GM12891 (cell line): Measurements from ENCODE around the gene ATP1B2. TPM values are rescaled to one million over a fixed set of nuclear protein-coding genes. Genes with fewer than 3 reads are reported as not detected.

Experiments used
- DNase-seq: peaks from one replicate; pipeline ENCODE4 v3.0.0; 2011; ENCODE audit warnings: low spot score; ENCODE audit not compliant: insufficient read length
- FAIRE-seq: peaks from 2 replicates; lab custom pipeline; 2011; peaks lifted over from hg19 to GRCh38; lab: Jason Lieb, UNC
- PAX5 ChIP-seq: IDR thresholded peaks from 2 replicates; pipeline ENCODE4 v1.6.1; 2011; ENCODE audit warnings: low read length, moderate library complexity, mild to moderate bottlenecking; ENCODE audit not compliant: insufficient read depth, severe bottlenecking
- POLR2A ChIP-seq: IDR thresholded peaks from 2 replicates; pipeline ENCODE4 v1.6.1; 2011; ENCODE audit warnings: low read depth, low read length, control low read depth
- POLR2AphosphoS5 ChIP-seq: IDR thresholded peaks from 2 replicates; pipeline ENCODE4 v1.6.1; 2011; ENCODE audit warnings: low read depth, low read length, control low read depth
- POU2F2 ChIP-seq: IDR thresholded peaks from 2 replicates; pipeline ENCODE4 v1.6.1; 2011; ENCODE audit warnings: low read depth, mild to moderate bottlenecking, control low read depth, low read length, moderate library complexity
- SPI1 ChIP-seq: IDR thresholded peaks from 2 replicates; pipeline ENCODE4 v1.6.1; 2011; ENCODE audit warnings: low read depth, low read length, control low read depth
- TAF1 ChIP-seq: IDR thresholded peaks from 2 replicates; pipeline ENCODE4 v1.6.1; 2011; ENCODE audit warnings: low read depth, low read length, control low read depth
- polyA plus RNA-seq: library from polyadenylated mRNA; unstranded; fragments of >200 nt; gene quantifications from one replicate; pipeline ENCODE4 v1.2.1, GENCODE V29; 2012; ENCODE audit warnings: low read depth, missing spikeins, inconsistent platforms; ENCODE audit not compliant: missing spikeins

ATP1B2 gene
- 0.15 TPM for polyA plus RNA-seq

- DNase-seq = peak; percentile 72
- TF ChIP-seq POU2F2 = peak; percentile 98
- no peak for TF ChIP-seq POLR2A
- FAIRE-seq = peak; percentile 52
Observed at GRCh38 chr17:7650509-7651096, at the start of gene ATP1B2. ATP1B2 (plus strand) TSS chr17:7650926; CDS start chr17:7651519, 593 bp downstream.

GRCh38 chr17:7606280-7606679, 44.4 kb upstream of the ATP1B2 start:
- DNase-seq (no peak), FAIRE-seq (no peak)
- TF ChIP-seq POLR2A (no peak), PAX5 (no peak), TAF1 (no peak)

GRCh38 chr17:7610641-7611040, 40.1 kb upstream of the ATP1B2 start:
- FAIRE-seq (no peak), DNase-seq (no peak)
- no peak for TF ChIP-seq POLR2A
- TF ChIP-seq POLR2AphosphoS5 = no peak
- no peak for TF ChIP-seq SPI1
- no peak for TF ChIP-seq TAF1
- no peak for TF ChIP-seq POU2F2

GRCh38 chr17:7611635-7612293, 39.0 kb upstream of the ATP1B2 start:
- TF ChIP-seq POU2F2 = no peak
- TF ChIP-seq TAF1 = no peak
- no peak for TF ChIP-seq SPI1
- TF ChIP-seq PAX5 = no peak
- no peak for TF ChIP-seq POLR2AphosphoS5
- no peak for TF ChIP-seq POLR2A
- DNase-seq = no peak
- no peak for FAIRE-seq

- no peak for DNase-seq
- TF ChIP-seq POLR2AphosphoS5 (no peak), SPI1 (no peak), POU2F2 (no peak), PAX5 (no peak), TAF1 (no peak), POLR2A (no peak)
- no peak for FAIRE-seq
Observed at GRCh38 chr17:7612294-7612640, 38.5 kb upstream of the ATP1B2 start.

- FAIRE-seq = peak; percentile 65
- no peak for DNase-seq
- TF ChIP-seq TAF1 = no peak
- no peak for TF ChIP-seq PAX5
- no peak for TF ChIP-seq POU2F2
- TF ChIP-seq POLR2AphosphoS5 = no peak
- TF ChIP-seq SPI1 = no peak
- TF ChIP-seq POLR2A = no peak
Observed at GRCh38 chr17:7613769-7614424, 36.8 kb upstream of the ATP1B2 start.

- DNase-seq = peak; percentile 98
- peak; percentile 99 for FAIRE-seq
- TF ChIP-seq TAF1 = peak; percentile 47; the same call in 1 of the 2 replicates
- TF ChIP-seq POU2F2 = no peak
- no peak for TF ChIP-seq PAX5
- TF ChIP-seq SPI1 = 0 out of 2 replicates have a peak, but pooled peaks have one; percentile 22
Observed at GRCh38 chr17:7614425-7615264, 36.1 kb upstream of the ATP1B2 start, which contains the start of gene FXR2. FXR2 (minus strand) TSS chr17:7614897; CDS start chr17:7614532, 365 bp downstream.

- no peak for TF ChIP-seq PAX5
- no peak for TF ChIP-seq POU2F2
- no peak for TF ChIP-seq POLR2A
- TF ChIP-seq TAF1 = no peak
- no peak for TF ChIP-seq POLR2AphosphoS5
- no peak for TF ChIP-seq SPI1
- FAIRE-seq = no peak
- DNase-seq = no peak
Observed at GRCh38 chr17:7615265-7615747, 35.4 kb upstream of the ATP1B2 start.

GRCh38 chr17:7618608-7619007, 32.1 kb upstream of the ATP1B2 start:
- DNase-seq (no peak), FAIRE-seq (no peak)
- TF ChIP-seq PAX5 (no peak), POLR2AphosphoS5 (no peak), SPI1 (no peak), TAF1 (no peak), POLR2A (no peak), POU2F2 (no peak)

GRCh38 chr17:7620835-7621234, 29.9 kb upstream of the ATP1B2 start:
- DNase-seq (no peak), FAIRE-seq (no peak)
- no peak for TF ChIP-seq PAX5
- no peak for TF ChIP-seq TAF1
- TF ChIP-seq SPI1 = no peak
- TF ChIP-seq POLR2AphosphoS5 = no peak
- no peak for TF ChIP-seq POU2F2
- no peak for TF ChIP-seq POLR2A
